ENCODE data around the gene ELF1. TPM values are rescaled to one million over a fixed set of nuclear protein-coding genes. Genes with fewer than 3 reads are reported as not detected.
"Not testable (repeated sequence)": the region's sequence is repeated elsewhere in the genome, so short reads cannot be mapped to it uniquely, and the experiment has no call there.

The ELF1 gene
- total RNA-seq, 2 experiments from 2014 or later: 159 to 169 TPM

- no peaks in the 10 kb centered on the region for H3K36me3 Mint-ChIP-seq (ENCODE audit: low read depth)
- peaks cover 6% of the 10 kb centered on the region for H3K4me1 Mint-ChIP-seq
- no peak overlapping the region for H3K27ac Mint-ChIP-seq
- no peaks in the 10 kb centered on the region for H3K27me3 Mint-ChIP-seq
- no peak for DNase-seq
- no peak overlapping the region for H3K4me3 Mint-ChIP-seq
- ChIA-PET CTCF (interaction anchor here (1.7 kb wide), 1 partner anchor 20 kb away, joined by 4 read pairs; no protein-coding TSS in a partner anchor), POLR2A (no interaction called here)
- peaks cover 4% of the 10 kb centered on the region for H3K9me3 Mint-ChIP-seq
These were observed 20.6 kb upstream of the ELF1 start for GRCh38 chr13:41039746-41040145.

GRCh38 chr13:41036557-41036956 is 17.4 kb upstream of the ELF1 start:
- H3K4me1 Mint-ChIP-seq; DNase-seq; H3K27ac Mint-ChIP-seq; POLR2A ChIA-PET; H3K9me3 Mint-ChIP-seq; H3K27me3 Mint-ChIP-seq; H3K4me3 Mint-ChIP-seq; H3K36me3 Mint-ChIP-seq (ENCODE audit: low read depth); CTCF ChIA-PET: not testable (repeated sequence)

GRCh38 chr13:41034881-41035280 is 15.8 kb upstream of the ELF1 start:
- Mint-ChIP-seq H3K27me3 (no peaks in the 10 kb centered on the region), H3K4me3 (no peak overlapping the region), H3K27ac (no peak overlapping the region), H3K4me1 (peaks cover 14% of the 10 kb centered on the region), H3K36me3 (ENCODE audit: low read depth) (no peaks in the 10 kb centered on the region), H3K9me3 (peaks cover 3% of the 10 kb centered on the region)
- ChIA-PET CTCF (interaction anchor here (0.5 kb wide), 1 partner anchor 78 kb away, joined by 3 read pairs; no protein-coding TSS in a partner anchor), POLR2A (no interaction called here)
- no peak for DNase-seq

GRCh38 chr13:41034382-41034781 is 15.3 kb upstream of the ELF1 start:
- Mint-ChIP-seq H3K4me3 (no peak overlapping the region), H3K36me3 (ENCODE audit: low read depth) (no peaks in the 10 kb centered on the region), H3K27me3 (no peaks in the 10 kb centered on the region), H3K4me1 (peaks cover 18% of the 10 kb centered on the region), H3K9me3 (peaks cover 3% of the 10 kb centered on the region), H3K27ac (no peak overlapping the region)
- ChIA-PET CTCF (interaction anchor here (1.8 kb wide), 1 partner anchor 20 kb away, joined by 7 read pairs; no protein-coding TSS in a partner anchor), POLR2A (no interaction called here)
- DNase-seq: no peak

- Mint-ChIP-seq H3K4me1 (peaks cover 18% of the 10 kb centered on the region), H3K27me3 (no peaks in the 10 kb centered on the region), H3K27ac (no peak overlapping the region), H3K4me3 (no peak overlapping the region), H3K36me3 (ENCODE audit: low read depth) (no peaks in the 10 kb centered on the region), H3K9me3 (peaks cover 3% of the 10 kb centered on the region)
- no peak for DNase-seq
- CTCF ChIA-PET: interaction anchor here (1.8 kb wide), 1 partner anchor 21 kb away, joined by 7 read pairs; no protein-coding TSS in a partner anchor
- POLR2A ChIA-PET: interaction anchor here (1.0 kb wide), 1 partner anchor 12 kb away, joined by 4 read pairs; no protein-coding TSS in a partner anchor
These were observed 13.7 kb upstream of the ELF1 start for GRCh38 chr13:41032691-41033376.

- Mint-ChIP-seq H3K27me3 (no peaks in the 10 kb centered on the region), H3K4me3 (no peak overlapping the region), H3K36me3 (ENCODE audit: low read depth) (peaks cover 5% of the 10 kb centered on the region), H3K27ac (no peak overlapping the region), H3K4me1 (peaks cover 31% of the 10 kb centered on the region), H3K9me3 (no peaks in the 10 kb centered on the region)
- POLR2A ChIA-PET: interaction anchor here (0.6 to 2.2 kb wide), 2 partner anchors 10 to 44 kb away, joined by 3 to 19 read pairs; partner anchors contain the start of gene ELF1
- DNase-seq: peak; percentile 37
- CTCF ChIA-PET: interaction anchor here (0.7 to 2.4 kb wide), 8 partner anchors 9 to 252 kb away, joined by 3 to 8 read pairs (median 3); no protein-coding TSS in a partner anchor
These were observed 10.5 kb upstream of the ELF1 start for GRCh38 chr13:41029629-41030028.

GRCh38 chr13:41028051-41028450 is 8.9 kb upstream of the ELF1 start:
- Mint-ChIP-seq H3K4me3 (no peak overlapping the region), H3K27ac (no peak overlapping the region), H3K4me1 (peaks cover 34% of the 10 kb centered on the region), H3K9me3 (no peaks in the 10 kb centered on the region), H3K27me3 (no peaks in the 10 kb centered on the region), H3K36me3 (ENCODE audit: low read depth) (peaks cover 5% of the 10 kb centered on the region)
- no peak for DNase-seq
- ChIA-PET POLR2A (no interaction called here), CTCF (interaction anchor here (0.5 to 2.4 kb wide), 3 partner anchors 25 to 251 kb away, joined by 3 to 8 read pairs (median 4); no protein-coding TSS in a partner anchor)

GRCh38 chr13:41026788-41027187 is 7.7 kb upstream of the ELF1 start:
- ChIA-PET CTCF (no interaction called here), POLR2A (interaction anchor here (0.5 kb wide), 1 partner anchor 44 kb away, joined by 3 read pairs; no protein-coding TSS in a partner anchor)
- peaks cover 34% of the 10 kb centered on the region for H3K4me1 Mint-ChIP-seq
- no peak for DNase-seq
- H3K4me3 Mint-ChIP-seq: no peak overlapping the region
- no peaks in the 10 kb centered on the region for H3K9me3 Mint-ChIP-seq
- peaks cover 5% of the 10 kb centered on the region for H3K36me3 Mint-ChIP-seq (ENCODE audit: low read depth)
- no peak overlapping the region for H3K27ac Mint-ChIP-seq
- H3K27me3 Mint-ChIP-seq: no peaks in the 10 kb centered on the region

GRCh38 chr13:41025518-41025917 is 6.4 kb upstream of the ELF1 start:
- no peak overlapping the region for H3K4me3 Mint-ChIP-seq
- no peak for DNase-seq
- CTCF ChIA-PET: interaction anchor here (0.9 kb wide), 1 partner anchor 34 kb away, joined by 3 read pairs; no protein-coding TSS in a partner anchor
- POLR2A ChIA-PET: interaction anchor here (2.0 kb wide), 1 partner anchor 11 kb away, joined by 9 read pairs; no protein-coding TSS in a partner anchor
- peaks cover 11% of the 10 kb centered on the region for H3K36me3 Mint-ChIP-seq (ENCODE audit: low read depth)
- no peak overlapping the region for H3K27ac Mint-ChIP-seq
- H3K9me3 Mint-ChIP-seq: no peaks in the 10 kb centered on the region
- peaks cover 40% of the 10 kb centered on the region for H3K4me1 Mint-ChIP-seq
- no peaks in the 10 kb centered on the region for H3K27me3 Mint-ChIP-seq

- no peak for DNase-seq
- Mint-ChIP-seq H3K36me3 (ENCODE audit: low read depth) (peaks cover 29% of the 10 kb centered on the region), H3K4me3 (no peak overlapping the region), H3K9me3 (no peaks in the 10 kb centered on the region), H3K4me1 (peaks cover 38% of the 10 kb centered on the region), H3K27me3 (no peaks in the 10 kb centered on the region), H3K27ac (no peak overlapping the region)
- CTCF ChIA-PET: interaction anchor here (1.1 to 6.0 kb wide), 10 partner anchors 9 to 45 kb away, joined by 3 to 41 read pairs (median 8); partner anchors contain the start of gene WBP4
- POLR2A ChIA-PET: interaction anchor here (0.9 to 17.6 kb wide), 16 partner anchors 10 to 445 kb away, joined by 3 to 445 read pairs (median 10); partner anchors contain the start of gene WBP4
These were observed 647 bp upstream of the ELF1 start for GRCh38 chr13:41019578-41020347.

- ChIA-PET CTCF (interaction anchor here (1.2 to 6.0 kb wide), 9 partner anchors 10 to 97 kb away, joined by 3 to 41 read pairs (median 11); partner anchors contain the start of gene WBP4), POLR2A (interaction anchor here (1.0 to 17.6 kb wide), 14 partner anchors 11 to 446 kb away, joined by 3 to 445 read pairs (median 16); partner anchors contain the start of gene WBP4)
- Mint-ChIP-seq H3K4me3 (peak overlapping the region; percentile 88), H3K9me3 (no peaks in the 10 kb centered on the region), H3K27ac (peak overlapping the region; percentile 98), H3K4me1 (peaks cover 44% of the 10 kb centered on the region), H3K27me3 (no peaks in the 10 kb centered on the region), H3K36me3 (ENCODE audit: low read depth) (peaks cover 39% of the 10 kb centered on the region)
- DNase-seq: no peak
These were observed 541 bp downstream of the ELF1 start for GRCh38 chr13:41018602-41018948.

GRCh38 chr13:41017817-41018601 is 1.1 kb downstream of the ELF1 start:
- peaks cover 43% of the 10 kb centered on the region for H3K36me3 Mint-ChIP-seq (ENCODE audit: low read depth)
- H3K27ac Mint-ChIP-seq: peak overlapping the region; percentile 88
- H3K4me1 Mint-ChIP-seq: peaks cover 48% of the 10 kb centered on the region
- ChIA-PET CTCF (interaction anchor here (1.2 to 6.0 kb wide), 8 partner anchors 10 to 96 kb away, joined by 3 to 41 read pairs (median 12); partner anchors contain the start of gene WBP4), POLR2A (interaction anchor here (1.1 to 17.6 kb wide), 10 partner anchors 11 to 353 kb away, joined by 3 to 445 read pairs (median 24); partner anchors contain the start of gene WBP4)
- DNase-seq: no peak
- H3K9me3 Mint-ChIP-seq: no peaks in the 10 kb centered on the region
- H3K27me3 Mint-ChIP-seq: no peaks in the 10 kb centered on the region
- H3K4me3 Mint-ChIP-seq: peak overlapping the region; percentile 80

All from activated CD4-positive, alpha-beta memory T cell treated with anti-CD3 and anti-CD28 coated beads, Interleukin-2, amount 10 ng/mL, durations not matched to agents 7 days and 5 days (primary cell).